ENCODE measurements around the gene DUS1L.

GRCh38 chr17:82090549-82091263, 25.1 kb upstream of the DUS1L start:
- no peak for TF ChIP-seq CTCF (IDR thresholded peaks at IDR 0.05)
- TF ChIP-seq POLR2A (IDR thresholded peaks at IDR 0.05): no peak
